ENCODE results near the gene ACSM2B. TPM values are rescaled to one million over a fixed set of nuclear protein-coding genes. Genes with fewer than 3 reads are reported as not detected.

Gene ACSM2B
- total and polyA plus RNA-seq, 2 donors (not counting 3 experiments of a cell fraction or from before 2014, with no cell fraction given): 0.07 TPM; not detected in 1

- POLR2A ChIA-PET: no interaction called here
- no peaks in the 10 kb centered on the region for H3K27me3 ChIP-seq (ENCODE audit: control insufficient read depth in 2 of 2, insufficient read depth in 2 of 2, low read length in 2 of 2)
- FAIRE-seq: no peak
- no peak overlapping the region for H3K4me3 ChIP-seq (replicated peaks in 1 of 3; ENCODE audit: insufficient read depth in 1 of 3, low read depth in 1 of 3, low read length in 3 of 3)
- intact Hi-C loops (cut with micrococcal nuclease): no loop called here
- BruUV-seq (replicated peaks): no TSS peak
- H2AFZ ChIP-seq (ENCODE audit: low read depth, low read length): no peak overlapping the region
- TF ChIP-seq GATA2 (IDR thresholded peaks at IDR 0.05; ENCODE audit: insufficient read depth, insufficient read length, low read depth, low read length) (no peak), EZH2 (IDR thresholded peaks at IDR 0.05; ENCODE audit: borderline replicate concordance, low read depth, low read length, severe bottlenecking) (no peak), MAX (IDR thresholded peaks at IDR 0.05; ENCODE audit: insufficient read depth, insufficient read length) (no peak), MYC (IDR thresholded peaks at IDR 0.05; ENCODE audit: low read depth, low read length) (no peak), FOS (IDR thresholded peaks at IDR 0.05; ENCODE audit: borderline replicate concordance, insufficient read depth, low read length) (no peak), POLR2A (IDR thresholded peaks at IDR 0.05; ENCODE audit: low read depth, low read length) (no peak)
- no peak overlapping the region for H3K9ac ChIP-seq (replicated peaks; ENCODE audit: extremely low read depth, insufficient read depth, low read length)
- CTCF ChIA-PET: no interaction called here
- no peaks in the 10 kb centered on the region for H3K79me2 ChIP-seq (ENCODE audit: control insufficient read depth, insufficient read depth, low read length)
- H4K20me1 ChIP-seq (replicated peaks; ENCODE audit: control insufficient read depth, extremely low read depth, insufficient read depth, low read length): no peaks in the 10 kb centered on the region
- no peak overlapping the region for H3K4me2 ChIP-seq (ENCODE audit: insufficient read depth, low read length)
- H3K9me3 ChIP-seq (replicated peaks; ENCODE audit: control insufficient read depth, insufficient read depth, low read length): no peaks in the 10 kb centered on the region
- no peak overlapping the region for H3K27ac ChIP-seq (ENCODE audit: insufficient read depth, low read depth, low read length)
- DNase-seq (ENCODE audit: low read depth, low spot score): no peak
- H3K36me3 ChIP-seq (ENCODE audit: control insufficient read depth in 2 of 2, extremely low read depth in 1 of 2, insufficient read depth in 2 of 2, low read length in 2 of 2): no peaks in the 10 kb centered on the region
- dilution Hi-C loops (cut with MboI; ENCODE audit: extremely low pct_ligation_motif_present, low sequenced_read_pairs): no loop called here
- no peaks in the 10 kb centered on the region for H3K9me1 ChIP-seq (replicated peaks; ENCODE audit: control insufficient read depth, extremely low read depth, insufficient read depth, low read length)
- no peaks in the 10 kb centered on the region for H3K4me1 ChIP-seq (ENCODE audit: control insufficient read depth, extremely low read depth, insufficient read depth, low read length)
Measured at GRCh38 chr16:20613481-20614185, 37.5 kb upstream of the ACSM2B start.
